GM12891 (cell line): ENCODE measurements around the gene RNF113B.

ENCODE experiments used
- DNase-seq: peaks from one replicate; pipeline ENCODE4 v3.0.0; 2011; ENCODE audit warnings: low spot score; ENCODE audit not compliant: insufficient read length
- FAIRE-seq: peaks from 2 replicates; lab custom pipeline; 2011; peaks lifted over from hg19 to GRCh38; lab: Jason Lieb, UNC
- PAX5 ChIP-seq: IDR thresholded peaks from 2 replicates; pipeline ENCODE4 v1.6.1; 2011; ENCODE audit warnings: low read length, moderate library complexity, mild to moderate bottlenecking; ENCODE audit not compliant: insufficient read depth, severe bottlenecking
- POLR2A ChIP-seq: IDR thresholded peaks from 2 replicates; pipeline ENCODE4 v1.6.1; 2011; ENCODE audit warnings: low read depth, low read length, control low read depth
- POLR2AphosphoS5 ChIP-seq: IDR thresholded peaks from 2 replicates; pipeline ENCODE4 v1.6.1; 2011; ENCODE audit warnings: low read depth, low read length, control low read depth
- POU2F2 ChIP-seq: IDR thresholded peaks from 2 replicates; pipeline ENCODE4 v1.6.1; 2011; ENCODE audit warnings: low read depth, mild to moderate bottlenecking, control low read depth, low read length, moderate library complexity
- SPI1 ChIP-seq: IDR thresholded peaks from 2 replicates; pipeline ENCODE4 v1.6.1; 2011; ENCODE audit warnings: low read depth, low read length, control low read depth
- TAF1 ChIP-seq: IDR thresholded peaks from 2 replicates; pipeline ENCODE4 v1.6.1; 2011; ENCODE audit warnings: low read depth, low read length, control low read depth

The RNF113B gene

DNA sequence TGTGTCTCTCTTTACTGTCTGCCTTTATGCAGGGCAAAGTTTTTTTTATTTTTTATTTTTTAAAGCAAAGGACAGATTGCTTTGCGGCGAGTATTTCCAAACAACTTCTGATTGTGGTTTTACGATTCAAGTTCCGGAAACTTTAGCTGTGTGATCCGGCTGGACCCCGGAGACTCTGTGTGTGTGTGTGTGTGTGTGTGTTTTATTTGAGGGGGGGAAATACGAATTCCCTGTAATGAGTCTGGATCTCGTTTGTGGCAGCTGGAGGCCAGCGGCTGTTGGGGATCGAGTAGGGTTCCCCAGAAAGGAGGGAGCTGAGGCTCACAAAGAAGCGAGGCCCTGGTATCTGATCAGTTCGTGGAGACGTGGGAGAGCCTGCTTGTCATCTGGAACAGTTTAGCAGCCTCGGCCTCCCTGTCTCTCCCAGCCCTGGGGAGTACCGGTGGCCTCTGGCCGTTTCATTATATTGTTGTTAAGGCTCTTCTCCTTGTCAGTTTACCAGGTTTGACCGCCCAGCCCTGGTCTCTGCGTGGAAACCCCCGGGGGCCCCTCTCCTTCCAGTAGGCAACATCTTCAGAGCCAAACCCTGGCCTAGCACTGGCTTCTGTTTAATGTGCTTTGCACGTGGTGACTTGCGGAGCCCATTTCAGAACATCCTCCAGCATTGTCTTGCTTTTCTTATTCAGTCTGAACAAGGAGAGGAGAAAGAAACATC is 32.9 kb downstream of the RNF113B start:
- no peak for FAIRE-seq
- DNase-seq: no peak
- TF ChIP-seq POLR2AphosphoS5: no peak

DNA sequence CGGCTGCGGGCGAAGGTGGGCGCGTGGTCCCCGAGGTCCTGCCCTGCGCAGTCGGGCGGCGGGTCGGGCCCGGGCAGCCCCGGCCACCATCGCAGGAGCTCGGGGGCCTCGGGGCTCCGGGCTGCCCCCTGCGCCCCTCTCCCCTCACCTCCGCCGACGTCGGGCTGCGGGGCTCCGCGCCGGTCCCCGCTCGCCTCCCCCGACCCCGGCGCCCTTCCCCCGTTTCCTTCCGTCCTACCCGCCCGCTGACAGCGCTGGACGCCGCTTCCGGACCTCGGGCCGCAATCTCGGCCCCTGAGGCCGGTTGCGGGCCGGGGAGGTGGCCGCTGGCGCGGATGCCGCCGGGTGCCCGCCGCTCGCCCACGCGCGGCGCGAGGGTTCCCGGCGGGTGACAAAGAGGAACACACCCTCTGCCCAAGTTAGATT is 33.5 kb downstream of the RNF113B start:
- DNase-seq (no peak), FAIRE-seq (no peak)
- TF ChIP-seq POLR2AphosphoS5 (no peak), PAX5 (no peak), TAF1 (no peak), POLR2A (no peak), POU2F2 (no peak), SPI1 (no peak)

DNA sequence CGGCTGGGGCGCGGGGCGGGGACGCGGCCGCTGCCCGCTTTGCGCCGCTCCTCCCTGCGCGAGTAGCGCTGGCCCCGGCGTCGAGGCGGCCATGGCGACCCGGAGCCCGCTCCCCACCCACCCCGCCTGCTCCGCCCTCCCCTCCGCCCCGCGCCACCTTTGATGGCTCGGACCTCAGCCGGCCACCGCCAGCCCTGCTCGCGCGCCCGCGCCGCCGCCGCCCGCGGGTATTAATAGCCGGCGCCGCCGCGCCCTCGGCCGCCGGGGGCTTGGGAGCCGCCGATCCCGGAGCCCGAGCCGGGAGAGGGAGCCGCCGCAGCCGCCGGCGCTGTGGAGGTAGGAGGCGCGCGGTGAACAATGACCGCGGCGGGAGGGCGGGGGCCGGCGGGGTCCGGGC is 33.9 kb downstream of the RNF113B start:
- DNase-seq (no peak), FAIRE-seq (no peak)
- no peak for TF ChIP-seq POLR2A
- TF ChIP-seq TAF1: no peak
- TF ChIP-seq SPI1: no peak
- TF ChIP-seq PAX5: no peak
- no peak for TF ChIP-seq POLR2AphosphoS5
- TF ChIP-seq POU2F2: no peak

- no peak for FAIRE-seq
- no peak for TF ChIP-seq POU2F2
- DNase-seq: peak; percentile 65
Measured at GRCh38 chr13:98142380-98143156, 34.5 kb downstream of the RNF113B start, which contains the start of gene FARP1. Gene FARP1, plus strand, starts transcription at chr13:98143094. Its CDS starts 70,149 bp downstream, at chr13:98213243.

GRCh38 chr13:98141509-98142379 is 35.3 kb downstream of the RNF113B start:
- no peak for FAIRE-seq
- no peak for TF ChIP-seq TAF1
- TF ChIP-seq POLR2A: no peak
- TF ChIP-seq POU2F2: no peak
- TF ChIP-seq POLR2AphosphoS5: no peak
- TF ChIP-seq PAX5: no peak
- no peak for TF ChIP-seq SPI1

GRCh38 chr13:98141091-98141490 is 36.0 kb downstream of the RNF113B start:
- DNase-seq (no peak), FAIRE-seq (no peak)
- TF ChIP-seq TAF1 (no peak), POLR2A (no peak), PAX5 (no peak), SPI1 (no peak), POLR2AphosphoS5 (no peak), POU2F2 (no peak)

More at GRCh38 chr13:98141509-98142379, 35.3 kb downstream of the RNF113B start:
- no peak for DNase-seq

GRCh38 chr13:98134901-98135300 is 42.2 kb downstream of the RNF113B start:
- no peak for FAIRE-seq
- DNase-seq: no peak
- TF ChIP-seq POLR2AphosphoS5 (no peak), PAX5 (no peak), SPI1 (no peak), POLR2A (no peak), POU2F2 (no peak), TAF1 (no peak)

DNA sequence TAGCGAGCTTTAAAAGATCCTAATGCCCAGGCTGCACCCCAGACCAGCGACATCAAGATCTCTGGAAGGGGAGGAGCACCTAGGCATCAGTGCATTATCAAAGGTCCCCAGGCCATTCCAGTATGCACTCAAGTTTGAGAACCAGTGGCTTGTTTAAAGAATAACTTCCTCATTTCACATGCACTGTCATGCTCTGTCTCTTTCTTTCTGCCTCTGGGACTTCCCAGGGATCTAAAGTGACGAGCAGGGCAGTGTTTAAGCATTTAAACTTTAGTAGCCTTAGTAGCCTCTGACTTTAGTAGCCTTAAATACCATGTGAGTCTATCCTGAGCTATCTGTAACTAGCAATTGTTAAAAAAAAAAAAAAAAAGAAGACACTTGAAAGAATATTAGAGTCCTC is 43.1 kb downstream of the RNF113B start:
- FAIRE-seq: peak; percentile 23
- DNase-seq: no peak
- no peak for TF ChIP-seq TAF1
- TF ChIP-seq POLR2AphosphoS5: no peak
- TF ChIP-seq PAX5: no peak
- TF ChIP-seq SPI1: 0 out of 2 replicates have a peak, but pooled peaks have one; percentile 11

- DNase-seq: no peak
- FAIRE-seq: no peak
- TF ChIP-seq POU2F2 (no peak), POLR2AphosphoS5 (no peak), SPI1 (no peak), POLR2A (no peak), PAX5 (no peak), TAF1 (no peak)
Measured at GRCh38 chr13:98129059-98129746, 47.9 kb downstream of the RNF113B start.
